WI38 (cell line): ENCODE data around the gene NUSAP1.

Experiments
- H3K4me3 ChIP-seq: 2 replicates; pipeline ENCODE4 v1.5.1; 2011; ENCODE audit warnings: low read depth, mild to moderate bottlenecking, control low read depth, low read length
- CTCF ChIP-seq: IDR thresholded peaks from 2 replicates; pipeline ENCODE4 v1.5.1; 2012; ENCODE audit warnings: low read depth, mild to moderate bottlenecking, control low read depth, low read length

Gene NUSAP1

GRCh38 chr15:41336549-41336948, 3.9 kb downstream of the NUSAP1 start:
- TF ChIP-seq CTCF: no peak
- H3K4me3 ChIP-seq: no peak overlapping the region

- TF ChIP-seq CTCF: no peak
Measured at GRCh38 chr15:41337047-41337446, 4.4 kb downstream of the NUSAP1 start.

GRCh38 chr15:41337631-41338522, 5.2 kb downstream of the NUSAP1 start:
- no peak overlapping the region for H3K4me3 ChIP-seq
- no peak for TF ChIP-seq CTCF

More at GRCh38 chr15:41337047-41337446, 4.4 kb downstream of the NUSAP1 start:
- no peak overlapping the region for H3K4me3 ChIP-seq

- no peak overlapping the region for H3K4me3 ChIP-seq
- TF ChIP-seq CTCF: no peak
Measured at GRCh38 chr15:41340189-41340695, 7.6 kb downstream of the NUSAP1 start.

- no peak overlapping the region for H3K4me3 ChIP-seq
- no peak for TF ChIP-seq CTCF
Measured at GRCh38 chr15:41341519-41341918, 8.8 kb downstream of the NUSAP1 start.

- no peak overlapping the region for H3K4me3 ChIP-seq
- no peak for TF ChIP-seq CTCF
Measured at GRCh38 chr15:41347236-41347635, 14.6 kb downstream of the NUSAP1 start.

- H3K4me3 ChIP-seq: no peak overlapping the region
- no peak for TF ChIP-seq CTCF
Measured at GRCh38 chr15:41350057-41350717, 17.5 kb downstream of the NUSAP1 start.
